CMK (cell line): ENCODE measurements around the gene RRP7A.
"Not testable (repeated sequence)": the region's sequence is repeated elsewhere in the genome, so short reads cannot be mapped to it uniquely, and the experiment has no call there.

Experiments
- DNase-seq: peaks from one replicate; pipeline ENCODE4 v3.0.0-alpha.2; 2010; ENCODE audit warnings: low read depth

The RRP7A gene, protein sequence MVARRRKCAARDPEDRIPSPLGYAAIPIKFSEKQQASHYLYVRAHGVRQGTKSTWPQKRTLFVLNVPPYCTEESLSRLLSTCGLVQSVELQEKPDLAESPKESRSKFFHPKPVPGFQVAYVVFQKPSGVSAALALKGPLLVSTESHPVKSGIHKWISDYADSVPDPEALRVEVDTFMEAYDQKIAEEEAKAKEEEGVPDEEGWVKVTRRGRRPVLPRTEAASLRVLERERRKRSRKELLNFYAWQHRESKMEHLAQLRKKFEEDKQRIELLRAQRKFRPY

DNA sequence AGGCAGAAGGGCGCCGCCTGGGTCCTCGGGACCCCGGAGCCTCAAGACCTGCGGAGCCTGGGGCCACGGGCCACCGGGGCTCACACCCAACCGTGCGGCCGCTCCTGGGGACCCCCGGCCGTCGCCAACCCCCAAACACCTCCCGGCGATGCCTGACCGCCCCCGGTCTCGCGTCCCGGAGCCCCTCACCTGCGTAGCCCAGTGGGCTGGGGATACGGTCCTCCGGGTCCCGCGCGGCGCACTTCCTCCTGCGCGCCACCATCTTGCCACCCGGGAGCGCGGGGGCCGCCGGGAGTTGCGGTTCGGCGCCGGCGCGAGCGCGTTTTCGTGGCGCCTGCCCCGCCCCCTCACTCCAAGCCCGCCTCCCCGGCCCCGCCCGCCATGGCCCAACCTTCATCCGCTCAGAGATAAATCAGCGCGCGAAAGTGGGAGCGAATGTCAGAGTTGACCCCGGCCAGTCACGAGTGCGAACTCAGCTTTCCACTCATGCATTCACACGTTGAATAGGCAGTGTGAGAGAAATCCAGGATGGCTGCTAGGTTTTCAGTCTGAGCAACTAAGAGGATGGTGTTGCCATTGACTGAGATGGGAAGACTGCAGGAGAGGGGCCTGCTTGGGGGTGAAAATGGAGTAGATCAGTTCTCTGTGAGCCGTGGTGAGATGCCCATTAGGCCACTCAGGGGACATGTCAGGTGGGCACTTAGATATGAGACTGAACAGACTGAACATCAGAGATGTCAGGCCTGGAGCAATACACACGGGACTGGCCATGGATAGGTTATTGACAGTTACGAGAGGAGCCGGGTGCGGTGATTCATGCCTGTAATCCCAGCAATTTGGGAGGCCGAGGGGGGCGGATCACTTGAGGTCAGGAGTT lies at the start of gene RRP7A:
Gene RRP7A, minus strand, starts transcription at position 272 of the 877 bp plus-strand sequence. Its CDS starts 10 bp downstream, at position 262.
- DNase-seq, result no peak

DNA sequence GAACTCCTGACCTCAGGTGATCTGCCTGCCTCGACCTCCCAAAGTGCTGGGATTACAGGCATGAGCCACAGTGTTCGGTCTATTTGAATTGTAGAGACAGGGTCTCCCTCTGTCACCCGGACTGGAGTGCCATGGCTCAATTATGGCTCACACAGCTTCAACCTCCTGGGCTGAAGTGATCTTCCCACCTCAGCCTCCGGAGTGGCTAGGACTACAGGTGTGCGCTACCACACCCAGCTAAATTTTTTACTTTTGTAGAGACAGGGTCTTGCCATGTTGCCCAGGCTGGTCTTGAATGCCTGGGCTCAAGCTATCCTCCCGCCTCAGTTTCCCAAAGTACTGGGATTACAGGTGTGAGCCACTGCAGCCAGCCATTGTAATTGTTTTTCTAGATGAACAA lies 48.4 kb upstream of the RRP7A start:
- DNase-seq, result not testable (repeated sequence)

DNA sequence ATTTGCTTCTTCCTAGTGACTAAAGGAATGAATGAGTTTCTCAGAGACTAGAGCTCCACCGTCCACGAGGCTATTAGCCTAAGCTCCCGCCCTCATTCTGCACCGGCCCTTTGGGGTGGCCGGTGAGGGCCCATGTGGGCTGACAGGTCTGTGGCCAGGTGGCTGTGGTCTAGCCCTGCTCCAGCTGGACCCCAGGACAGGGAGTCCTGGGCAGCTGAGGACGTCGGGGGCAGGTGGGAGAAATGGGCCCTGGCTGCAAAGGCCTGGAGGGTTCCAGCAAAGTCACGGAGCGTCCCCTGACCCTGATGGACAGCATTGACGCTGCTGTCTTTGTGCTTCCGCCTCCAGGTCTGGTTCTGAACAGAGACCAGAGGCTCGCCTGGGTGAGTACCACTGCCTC lies 46.4 kb upstream of the RRP7A start:
- DNase-seq, result no peak

DNA sequence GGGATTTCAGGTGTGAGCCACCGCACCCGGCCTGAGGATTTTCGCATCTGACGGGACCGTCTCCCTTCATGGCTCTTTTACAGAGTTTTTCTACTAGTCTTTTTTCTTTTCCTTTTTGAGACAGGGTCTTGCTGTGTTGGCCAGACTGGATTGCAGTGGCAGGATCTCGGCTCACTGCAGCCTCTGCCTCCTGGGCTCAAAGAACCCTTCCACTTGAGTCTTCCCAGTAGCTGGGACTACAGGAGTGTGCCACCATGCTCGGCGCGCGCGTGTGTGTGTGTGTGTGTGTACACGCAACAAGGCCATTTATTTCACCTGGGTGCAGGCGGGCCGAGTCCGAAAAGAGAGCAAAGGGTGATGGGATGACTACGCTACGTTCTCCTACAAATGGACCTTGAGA lies 45.1 kb upstream of the RRP7A start:
- DNase-seq, result no peak

GRCh38 chr22:42563943-42564342 lies 44.3 kb upstream of the RRP7A start:
- DNase-seq, result not testable (repeated sequence)

DNA sequence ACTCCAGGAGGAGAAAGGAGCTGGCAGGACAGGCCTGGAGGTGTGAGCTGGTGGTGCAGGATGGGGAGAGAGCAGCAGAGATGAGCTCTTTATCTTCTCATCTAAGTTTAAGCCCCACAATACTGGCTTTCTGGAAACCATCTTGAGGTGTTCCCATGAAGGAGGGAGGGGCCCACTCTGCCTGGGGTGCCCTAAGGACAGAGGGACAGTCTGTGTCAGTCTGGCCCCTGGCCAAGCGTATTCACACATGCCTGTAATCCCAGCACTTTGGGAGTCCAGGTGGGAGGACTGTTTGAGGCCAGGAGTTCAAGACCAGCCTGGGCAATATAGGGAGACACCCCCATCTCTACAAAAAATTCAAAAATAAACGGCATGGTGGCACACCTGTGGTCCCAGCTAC lies 43.1 kb upstream of the RRP7A start:
- no peak for DNase-seq

DNA sequence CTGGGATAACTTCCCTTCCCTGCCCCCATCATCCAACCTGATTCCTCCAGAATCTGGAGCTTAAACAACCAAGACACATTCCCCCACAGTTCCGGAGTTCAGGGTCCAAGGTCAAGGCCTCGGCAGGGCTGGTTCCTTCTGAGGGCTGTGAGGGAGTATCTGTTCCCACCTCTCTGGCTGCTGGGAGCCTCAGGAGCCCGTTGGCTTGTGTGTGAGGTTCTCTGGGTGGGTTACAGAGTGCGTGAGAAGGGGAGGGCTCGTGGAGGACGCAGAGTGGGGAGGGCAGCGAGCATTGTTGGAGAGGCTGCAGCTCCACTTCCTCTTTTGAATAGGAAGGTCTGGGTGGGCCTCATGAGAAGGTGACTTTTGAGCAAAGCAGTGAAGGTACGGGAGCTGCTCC lies 42.7 kb upstream of the RRP7A start:
- DNase-seq, result no peak

GRCh38 chr22:42561856-42562255 lies 42.3 kb upstream of the RRP7A start:
- DNase-seq, result no peak

GRCh38 chr22:42560781-42561180 lies 41.2 kb upstream of the RRP7A start:
- no peak for DNase-seq

GRCh38 chr22:42560381-42560780 lies 40.8 kb upstream of the RRP7A start:
- no peak for DNase-seq

GRCh38 chr22:42553475-42554361 lies 34.1 kb upstream of the RRP7A start, which contains the start of gene SERHL2:
TSS of gene SERHL2 (plus strand) at chr22:42553956. CDS start at chr22:42554021, 65 bp downstream.
- DNase-seq, result peak; percentile 71

GRCh38 chr22:42552294-42552647 lies 32.7 kb upstream of the RRP7A start:
- not testable (repeated sequence) for DNase-seq

GRCh38 chr22:42549331-42550060 lies 29.9 kb upstream of the RRP7A start:
- DNase-seq, result no peak

GRCh38 chr22:42548597-42549330 lies 29.2 kb upstream of the RRP7A start:
- DNase-seq, result no peak

- not testable (repeated sequence) for DNase-seq
Measured at GRCh38 chr22:42548126-42548525, 28.5 kb upstream of the RRP7A start.

DNA sequence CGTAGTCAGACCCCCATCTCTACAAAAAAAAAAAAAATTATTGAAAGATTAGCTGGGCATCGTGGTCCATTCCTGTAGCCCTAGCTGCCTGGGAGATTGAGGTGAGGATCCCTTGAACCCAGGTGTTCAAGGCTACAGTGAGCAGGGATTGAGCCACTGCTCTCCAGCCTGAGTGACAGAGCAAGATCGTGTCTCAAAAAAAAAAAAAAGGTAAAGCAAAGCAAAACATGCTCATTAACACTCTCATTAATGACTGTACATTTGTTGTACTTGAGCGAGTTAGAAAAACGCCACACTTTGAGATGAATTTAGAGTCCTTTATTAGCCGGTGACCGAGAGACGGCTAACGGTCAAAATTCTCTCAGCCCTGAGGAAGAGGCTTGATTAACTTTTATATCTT lies 28.0 kb upstream of the RRP7A start:
- DNase-seq, result no peak

DNA sequence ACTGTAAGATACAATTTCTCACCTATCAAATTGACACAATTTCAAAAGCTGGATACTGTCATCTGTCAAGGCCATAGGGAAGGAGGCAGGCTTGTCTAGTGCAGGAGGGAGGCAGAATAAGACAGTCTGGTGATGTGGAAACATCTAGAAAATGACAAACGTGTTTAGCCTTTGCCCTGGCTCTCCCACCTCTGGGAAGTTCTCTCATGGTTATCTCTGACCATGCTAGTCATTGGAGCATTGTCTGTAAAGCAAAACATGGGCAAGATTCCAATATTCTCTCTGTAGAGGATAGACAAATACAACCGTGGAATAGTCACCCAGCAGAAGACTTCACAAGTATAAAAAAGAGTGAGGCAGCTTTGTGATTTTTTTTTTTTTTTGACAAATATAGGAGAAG lies 25.1 kb upstream of the RRP7A start:
- no peak for DNase-seq

DNA sequence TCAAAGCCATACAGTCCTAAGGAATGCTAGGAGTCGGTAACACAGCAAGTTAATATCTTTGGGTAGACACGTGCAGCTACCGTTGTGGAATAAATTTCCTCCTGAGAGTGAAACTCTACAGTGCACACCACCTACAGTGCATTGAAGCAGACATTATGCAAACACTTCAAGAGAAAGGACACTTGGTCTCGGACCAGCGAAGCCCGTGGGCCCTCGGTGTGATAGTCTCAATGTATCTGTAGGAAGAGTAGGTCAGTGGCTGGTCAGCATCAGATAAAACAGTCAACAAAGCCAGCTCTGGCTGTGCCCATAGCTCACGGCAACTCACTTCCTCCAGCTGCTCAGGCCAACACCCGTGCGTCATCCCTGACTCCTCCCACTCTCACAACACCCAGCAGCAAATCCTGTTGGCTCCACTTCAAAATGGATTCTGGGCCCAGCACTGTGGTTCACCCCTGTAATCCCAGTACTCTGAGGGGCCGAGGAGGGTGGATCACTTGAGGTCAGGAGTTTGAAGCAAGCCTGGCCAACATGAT lies 19.7 kb upstream of the RRP7A start:
- not testable (repeated sequence) for DNase-seq

DNA sequence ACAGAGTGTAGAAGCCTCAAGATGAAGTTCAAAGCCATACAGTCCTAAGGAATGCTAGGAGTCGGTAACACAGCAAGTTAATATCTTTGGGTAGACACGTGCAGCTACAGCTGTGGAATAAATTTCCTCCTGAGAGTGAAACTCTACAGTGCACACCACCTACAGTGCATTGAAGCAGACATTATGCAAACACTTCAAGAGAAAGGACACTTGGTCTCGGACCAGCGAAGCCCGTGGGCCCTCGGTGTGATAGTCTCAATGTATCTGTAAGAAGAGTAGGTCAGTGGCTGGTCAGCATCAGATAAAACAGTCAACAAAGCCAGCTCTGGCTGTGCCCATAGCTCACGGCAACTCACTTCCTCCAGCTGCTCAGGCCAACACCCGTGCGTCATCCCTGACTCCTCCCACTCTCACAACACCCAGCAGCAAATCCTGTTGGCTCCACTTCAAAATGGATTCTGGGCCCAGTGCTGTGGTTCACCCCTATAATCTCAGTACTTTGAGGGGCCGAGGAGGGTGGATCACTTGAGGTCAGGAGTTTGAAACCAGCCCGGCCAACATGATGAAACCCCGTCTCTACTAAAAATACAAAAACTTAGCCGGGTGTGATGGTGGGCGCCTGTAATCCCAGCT lies 17.7 kb upstream of the RRP7A start:
- DNase-seq, result not testable (repeated sequence)

DNA sequence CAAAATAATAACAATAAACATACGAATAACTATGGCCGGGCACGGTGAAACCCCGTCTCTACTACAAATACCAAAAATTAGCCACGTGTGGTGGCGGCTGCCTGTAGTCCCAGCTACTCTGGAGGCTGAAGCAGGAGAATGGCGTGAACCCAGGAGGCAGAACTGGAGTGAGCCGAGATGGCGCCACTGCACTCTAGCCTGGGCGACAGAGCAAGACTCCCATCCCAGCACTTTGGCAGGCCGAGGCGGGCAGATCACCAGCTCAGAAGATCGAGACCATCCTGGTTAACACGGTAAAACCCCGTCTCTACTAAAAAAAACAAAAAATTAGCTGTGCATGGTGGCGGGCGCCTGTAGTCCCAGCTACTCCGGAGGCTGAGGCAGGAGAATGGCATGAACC lies 17.0 kb upstream of the RRP7A start:
- not testable (repeated sequence) for DNase-seq
